NB4 (cell line): ENCODE data around the gene CRTAP.
"Not testable (repeated sequence)": the region's sequence is repeated elsewhere in the genome, so short reads cannot be mapped to it uniquely, and the experiment has no call there.

Experiments
- DNase-seq: peaks from one replicate; pipeline ENCODE4 v3.0.0; 2010; ENCODE audit warnings: low read depth
- H3K4me3 ChIP-seq: one replicate; pipeline ENCODE4 v1.5.1; 2011; ENCODE audit warnings: mild to moderate bottlenecking, low read depth, low read length, moderate library complexity
- CTCF ChIP-seq: IDR thresholded peaks from one replicate; pipeline ENCODE4 v1.5.1; 2012; ENCODE audit warnings: low read depth, low read length
- MYC ChIP-seq: IDR thresholded peaks from 2 replicates; pipeline ENCODE4 v1.6.1; 2011; ENCODE audit warnings: low read depth, low read length
- POLR2A ChIP-seq: IDR thresholded peaks from 2 replicates; pipeline ENCODE4 v1.6.1; 2011; ENCODE audit warnings: mild to moderate bottlenecking; ENCODE audit not compliant: insufficient read length; ENCODE audit errors: extremely low read depth
- TF ChIP-seq, protein P1 (sequence below): IDR thresholded peaks from 2 replicates; pipeline ENCODE4 v1.6.1; 2011; ENCODE audit warnings: low read depth, low read length

Gene CRTAP

DNA sequence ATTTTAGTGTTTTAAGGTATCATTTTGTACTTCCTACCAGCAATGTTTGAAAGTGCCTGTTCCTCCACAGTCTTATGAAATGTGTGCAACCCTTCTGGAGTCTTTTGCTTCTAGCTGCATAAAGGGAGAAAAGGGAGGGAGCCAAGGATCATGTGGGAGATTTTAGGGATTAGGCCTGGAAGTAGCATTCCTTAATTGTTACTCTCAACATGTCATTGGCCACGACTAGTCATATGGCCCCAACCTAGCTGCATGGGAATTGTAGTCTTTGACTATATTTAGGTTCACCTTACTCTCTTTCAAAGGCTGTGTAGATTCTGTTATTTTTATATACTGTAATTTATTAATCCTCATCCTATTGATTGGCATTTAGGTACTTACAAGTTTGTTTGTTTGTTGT, 14.9 kb downstream of the CRTAP start:
- no peak for DNase-seq
- TF ChIP-seq, protein P1, sequence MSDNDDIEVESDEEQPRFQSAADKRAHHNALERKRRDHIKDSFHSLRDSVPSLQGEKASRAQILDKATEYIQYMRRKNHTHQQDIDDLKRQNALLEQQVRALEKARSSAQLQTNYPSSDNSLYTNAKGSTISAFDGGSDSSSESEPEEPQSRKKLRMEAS, result no peak
- no peak for TF ChIP-seq MYC
- no peak for TF ChIP-seq CTCF
- TF ChIP-seq POLR2A, result no peak
- H3K4me3 ChIP-seq, result no peak overlapping the region

DNA sequence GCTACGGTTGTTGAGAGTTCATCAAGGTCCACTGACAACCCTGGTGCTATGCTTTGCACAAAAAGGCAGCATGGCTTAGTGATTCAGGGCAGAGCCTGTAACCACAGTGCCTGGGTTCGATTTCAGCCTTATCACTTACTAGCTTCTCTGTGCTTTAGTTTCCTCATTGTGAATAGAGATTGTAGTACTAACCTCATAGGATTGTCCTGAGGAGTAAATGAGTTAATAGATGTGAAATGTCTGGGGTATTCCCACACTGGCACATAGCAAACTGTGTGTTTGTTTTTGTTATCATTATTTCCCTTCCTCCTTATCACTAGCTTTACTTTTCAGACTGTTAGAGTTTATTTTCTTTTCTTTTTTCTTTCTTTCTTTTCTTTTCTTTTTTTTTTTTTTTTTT, 16.3 kb downstream of the CRTAP start:
- H3K4me3 ChIP-seq, result no peak overlapping the region
- TF ChIP-seq MYC, result no peak
- no peak for TF ChIP-seq POLR2A
- TF ChIP-seq, protein P1, result no peak
- no peak for TF ChIP-seq CTCF
- no peak for DNase-seq

DNA sequence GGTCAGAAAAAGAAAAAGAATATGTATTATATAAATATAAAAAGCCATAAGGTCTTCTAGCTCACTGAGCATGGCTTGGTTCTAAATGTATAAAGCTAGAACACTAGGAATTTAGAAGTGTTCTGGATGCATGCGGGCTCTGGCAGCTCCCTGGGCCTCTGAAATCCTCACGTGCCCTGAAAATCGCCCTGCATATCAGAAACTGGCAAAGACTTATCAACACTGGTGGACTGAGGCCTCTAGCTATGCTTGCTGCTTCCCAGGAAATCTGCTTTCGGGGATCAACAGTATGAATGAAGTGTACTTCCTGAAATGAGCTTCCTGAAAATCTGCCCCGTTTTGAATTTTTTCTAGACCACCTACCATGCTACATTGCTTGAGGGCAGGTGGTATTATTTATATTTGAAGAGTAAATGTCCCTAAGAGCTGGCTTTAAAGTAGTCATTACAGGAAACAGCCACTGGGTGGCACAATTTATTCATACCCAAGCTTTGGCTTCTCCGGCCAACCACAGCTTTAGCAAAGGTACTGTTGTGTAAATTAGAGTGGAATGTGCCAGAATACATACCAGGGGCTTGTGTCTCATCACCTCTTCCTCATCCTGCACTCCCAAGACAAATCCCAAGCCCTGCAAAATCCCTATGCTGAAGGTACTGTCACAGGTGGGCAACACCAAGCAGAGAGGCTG, 17.7 kb downstream of the CRTAP start:
- peak; percentile 69 for DNase-seq
- no peak for TF ChIP-seq POLR2A
- TF ChIP-seq CTCF, result peak; percentile 62
- no peak overlapping the region for H3K4me3 ChIP-seq

DNA sequence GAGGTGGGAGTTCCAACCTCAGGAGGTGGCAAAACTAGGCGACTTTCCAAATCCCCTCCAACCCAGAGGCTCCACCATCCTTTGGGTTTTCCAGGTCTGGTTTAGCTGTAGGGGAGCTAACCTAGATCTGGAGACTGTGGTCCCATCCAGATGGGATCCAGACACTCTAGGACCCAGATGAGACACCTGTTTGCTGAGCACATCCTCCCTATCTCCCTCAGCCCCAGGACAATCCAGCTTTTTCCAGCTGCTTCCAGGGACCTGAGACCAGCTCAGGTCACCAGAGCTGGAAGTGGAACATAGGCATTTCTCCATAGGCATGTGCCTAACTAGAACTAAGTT, 18.2 kb downstream of the CRTAP start:
- TF ChIP-seq POLR2A (no peak), CTCF (no peak), MYC (no peak)
- TF ChIP-seq, protein P1, result no peak
- no peak for DNase-seq
- H3K4me3 ChIP-seq, result no peak overlapping the region

GRCh38 chr3:33134026-33134625, 20.3 kb downstream of the CRTAP start:
- no peak for DNase-seq
- TF ChIP-seq, protein P1, result no peak
- no peak for TF ChIP-seq CTCF
- no peak for TF ChIP-seq POLR2A
- TF ChIP-seq MYC, result no peak
- H3K4me3 ChIP-seq, result no peak overlapping the region

GRCh38 chr3:33137691-33138090, 23.9 kb downstream of the CRTAP start:
- TF ChIP-seq MYC (no peak), CTCF (no peak), POLR2A (no peak)
- TF ChIP-seq, protein P1, result no peak
- H3K4me3 ChIP-seq, result no peak overlapping the region
- DNase-seq, result no peak

DNA sequence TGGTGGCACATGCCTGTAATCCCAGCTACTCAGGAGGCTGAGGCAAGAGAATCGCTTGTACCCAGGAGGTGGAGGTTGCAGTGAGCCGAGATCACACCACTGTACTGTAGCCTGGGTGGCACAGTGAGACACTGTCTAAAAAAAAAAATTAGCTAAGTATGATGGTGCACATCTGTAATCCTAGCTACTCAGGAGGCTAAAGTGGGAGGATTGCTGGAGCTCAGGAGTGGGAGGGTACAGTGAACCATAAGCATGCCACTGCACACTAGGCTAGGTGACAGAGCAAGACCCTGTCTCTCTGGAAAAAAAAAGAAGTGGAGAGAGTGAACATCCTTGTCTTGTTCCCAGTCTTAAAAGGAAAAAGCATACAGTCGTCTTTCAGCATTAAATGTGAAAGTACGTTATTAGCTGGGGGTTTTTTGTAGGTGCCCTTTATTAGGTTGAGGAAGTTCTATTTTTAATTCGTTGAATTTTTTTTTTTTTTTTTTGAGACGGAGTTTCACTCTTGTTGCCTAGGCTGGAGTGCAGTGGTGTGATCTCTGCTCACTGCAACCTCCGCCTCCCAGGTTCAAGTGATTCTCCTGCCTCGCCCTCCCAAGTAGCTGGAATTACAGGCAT, 25.3 kb downstream of the CRTAP start:
- DNase-seq, H3K4me3 ChIP-seq: not testable (repeated sequence)
